K562 (cell line): ENCODE measurements around the gene UNC5C.

Experiments
- ARNT ChIP-seq, 2 experiments: fragments of 450-650 bp; IDR thresholded peaks; 2 replicates each; pipeline ENCODE4 v1.6.1; 2016; ENCODE audit warnings: mild to moderate bottlenecking in 1 of 2
- CTCF ChIP-seq, 3 experiments: IDR thresholded peaks in 2 of 3; conservative IDR thresholded peaks in 1 of 3; 2 replicates each; pipeline ENCODE4 v1.5.1; 2011 to 2012; ENCODE audit warnings: low read length in 3 of 3, mild to moderate bottlenecking in 3 of 3, control low read depth in 2 of 3, improper control_type of control experiment in 1 of 3, inconsistent platforms in 1 of 3, low read depth in 1 of 3, mixed read lengths in 1 of 3, moderate library complexity in 1 of 3; ENCODE audit not compliant: insufficient read depth in 2 of 3
- E2F6 ChIP-seq, 2 experiments: IDR thresholded peaks; 2 replicates each; pipeline ENCODE4 v1.6.1; 2011; ENCODE audit warnings: borderline replicate concordance in 1 of 2, control low read depth in 1 of 2, low read depth in 1 of 2, low read length in 1 of 2, mild to moderate bottlenecking in 1 of 2, mixed read lengths in 1 of 2, moderate library complexity in 1 of 2; ENCODE audit not compliant: insufficient read depth in 1 of 2, insufficient read length in 1 of 2, poor library complexity in 1 of 2, severe bottlenecking in 1 of 2; ENCODE audit errors: extremely low read depth in 1 of 2
- SMC3 ChIP-seq: conservative IDR thresholded peaks from 2 replicates; pipeline ENCODE4 v1.6.1; 2011; ENCODE audit warnings: low read depth, low read length, improper control_type of control experiment; ENCODE audit not compliant: insufficient read depth
- SREBF2 ChIP-seq: sonication (generic); formaldehyde crosslinking; IDR thresholded peaks from 2 replicates; pipeline ENCODE4 v1.4.0; 2020; ENCODE audit warnings: mild to moderate bottlenecking, missing genetic modification reagents
- ZHX1 ChIP-seq: fragments of 150-350 bp; conservative IDR thresholded peaks from 2 replicates; pipeline ENCODE4 v1.6.1; 2014; ENCODE audit warnings: low read length

GRCh38 chr4:95317085-95317793 is 231.5 kb downstream of the UNC5C start:
- no peak for TF ChIP-seq SREBF2 (CRISPR knock-in tag)
- TF ChIP-seq ZHX1, result no peak
- no peak for TF ChIP-seq CTCF (IDR thresholded peaks at IDR 0.05 in 2 of 3, conservative IDR thresholded peaks at IDR 0.05 in 1 of 3; ENCODE audit: insufficient read depth in 2 of 3, low read depth in 1 of 3, low read length in 3 of 3)
- no peak for TF ChIP-seq E2F6 (IDR thresholded peaks at IDR 0.05; ENCODE audit: borderline replicate concordance in 1 of 2, extremely low read depth in 1 of 2, insufficient read depth in 1 of 2, insufficient read length in 1 of 2, low read depth in 1 of 2, low read length in 1 of 2, poor library complexity in 1 of 2, severe bottlenecking in 1 of 2)
- TF ChIP-seq SMC3, result no peak
- no peak for TF ChIP-seq ARNT (IDR thresholded peaks at IDR 0.05)
